H1 (cell line): ENCODE results near the gene BLNK. TPM values are rescaled to one million over a fixed set of nuclear protein-coding genes. Genes with fewer than 3 reads are reported as not detected.

Experiments
- CBX5 ChIP-seq: fragments of 300-800, 300-1000 bp; sonication (generic); IDR thresholded peaks from 2 replicates; pipeline ENCODE4 v1.7.1; 2016; ENCODE audit warnings: antibody characterized with exemption, low read length, low read depth
- CTBP2 ChIP-seq: IDR thresholded peaks from 2 replicates; pipeline ENCODE4 v1.7.0; 2011; ENCODE audit warnings: borderline replicate concordance, mild to moderate bottlenecking, moderate library complexity, mixed read lengths, low read length; ENCODE audit not compliant: insufficient read depth, insufficient read length
- E2F6 ChIP-seq: IDR thresholded peaks from 2 replicates; pipeline ENCODE4 v1.6.1; 2012; ENCODE audit warnings: inconsistent platforms
- JUND ChIP-seq: IDR thresholded peaks from 2 replicates; pipeline ENCODE4 v1.6.1; 2011; ENCODE audit warnings: mild to moderate bottlenecking, improper control_type of control experiment, low read length
- TAF1 ChIP-seq: IDR thresholded peaks from 2 replicates; pipeline ENCODE4 v1.6.1; 2011; ENCODE audit warnings: mild to moderate bottlenecking, low read depth, low read length
- polyA plus RNA-seq, 7 experiments: library from polyadenylated mRNA; depleted of rRNA in 3 of 7; stranded (reverse) in 5 of 7; unstranded in 2 of 7; fragments of >200 nt in 5 of 7; fragments of 200-250 nt in 2 of 7; gene quantifications; 1 replicate in 5 of 7; 2 replicates in 1 of 7; 4 replicates in 1 of 7; pipeline versions ENCODE4 v1.2.1 to v1.2.3, GENCODE V29; 2011 to 2013; ENCODE audit warnings: missing spikeins in 2 of 7, mixed read lengths in 2 of 7
- total RNA-seq: library from RNA; stranded (reverse); fragmentation: NEBNext Ultra II Directional; extraction: Animal tissue kit (Norgen Biotek cat#: 25700); gene quantifications from 2 replicates; pipeline ENCODE4 v1.2.1, GENCODE V29; 2021

The BLNK gene
- total and polyA plus RNA-seq, 2 of the 8 experiments (the other 6 are each of a cell fraction or from before 2014, with no cell fraction given) = not detected

- no peak for TF ChIP-seq CTBP2
- no peak for TF ChIP-seq CBX5
- TF ChIP-seq JUND = no peak
- no peak for TF ChIP-seq E2F6
- TF ChIP-seq TAF1 = no peak
- TF ChIP-seq, all 59 proteins: peak for 0
These were observed 28.5 kb downstream of the BLNK start (continued) for GRCh38 chr10:96242822-96243221.
